Activated naive CD8-positive, alpha-beta T cell (primary cell): ENCODE data around the gene KLF7.

Experiments
- H3K27ac Mint-ChIP-seq: one replicate; pipeline ENCODE4 v1.8.0; 2021; ENCODE audit warnings: mixed read lengths
- H3K27me3 Mint-ChIP-seq: one replicate; pipeline ENCODE4 v1.8.0; 2021; ENCODE audit warnings: mixed read lengths
- H3K36me3 Mint-ChIP-seq: one replicate; pipeline ENCODE4 v1.8.0; 2021; ENCODE audit warnings: mixed read lengths
- H3K4me1 Mint-ChIP-seq: one replicate; pipeline ENCODE4 v1.8.0; 2021; ENCODE audit warnings: low read depth, mixed read lengths
- H3K4me3 Mint-ChIP-seq: one replicate; pipeline ENCODE4 v1.8.0; 2021; ENCODE audit warnings: mild to moderate bottlenecking, mixed read lengths
- H3K9me3 Mint-ChIP-seq: one replicate; pipeline ENCODE4 v1.8.0; 2021; ENCODE audit warnings: low read depth, mixed read lengths

Gene KLF7

DNA sequence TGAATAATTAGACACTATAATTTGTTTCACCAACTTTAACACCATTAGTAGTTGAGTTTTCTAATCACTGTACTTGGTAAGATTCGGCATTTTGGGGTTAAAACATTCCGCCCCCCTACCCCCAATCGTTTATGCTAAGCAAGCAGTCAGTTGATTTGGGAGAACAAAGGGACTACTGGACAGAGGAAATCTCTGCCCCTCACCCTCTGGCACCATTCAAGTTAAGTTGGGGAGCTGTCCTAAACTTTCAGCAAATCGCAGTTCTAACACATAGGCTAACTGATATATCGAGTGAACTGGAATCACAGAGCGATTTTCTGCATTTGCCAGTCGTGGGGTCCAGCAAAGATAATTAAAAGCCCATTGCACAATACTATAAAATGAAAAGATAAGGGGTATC is 5.6 kb downstream of the KLF7 start:
- Mint-ChIP-seq H3K4me3 (no peak overlapping the region), H3K27ac (peak overlapping the region; percentile 41), H3K4me1 (peaks cover 92% of the 10 kb centered on the region), H3K36me3 (peaks cover 9% of the 10 kb centered on the region), H3K27me3 (no peaks in the 10 kb centered on the region), H3K9me3 (no peaks in the 10 kb centered on the region)

DNA sequence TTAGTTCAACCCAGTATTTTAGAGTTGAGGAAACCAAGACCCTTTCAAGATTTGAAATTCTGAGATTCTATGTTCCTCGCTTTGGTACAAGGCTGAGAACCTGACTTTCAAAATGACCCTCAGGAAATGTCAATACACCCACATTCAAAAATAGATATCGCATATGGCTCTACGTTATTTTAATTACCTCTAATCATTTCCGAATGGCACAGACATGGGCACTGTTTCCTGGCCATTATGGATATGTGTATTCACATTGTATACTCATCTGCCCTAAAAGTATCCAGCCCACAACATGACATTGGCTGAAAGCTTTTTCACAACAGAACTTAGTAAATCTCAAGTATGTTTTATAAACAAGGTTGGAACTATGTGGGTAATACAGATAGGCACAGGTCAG is 6.7 kb downstream of the KLF7 start:
- Mint-ChIP-seq H3K27me3 (no peaks in the 10 kb centered on the region), H3K9me3 (no peaks in the 10 kb centered on the region), H3K4me3 (no peak overlapping the region), H3K4me1 (peaks cover 95% of the 10 kb centered on the region), H3K36me3 (peaks cover 18% of the 10 kb centered on the region), H3K27ac (no peak overlapping the region)

DNA sequence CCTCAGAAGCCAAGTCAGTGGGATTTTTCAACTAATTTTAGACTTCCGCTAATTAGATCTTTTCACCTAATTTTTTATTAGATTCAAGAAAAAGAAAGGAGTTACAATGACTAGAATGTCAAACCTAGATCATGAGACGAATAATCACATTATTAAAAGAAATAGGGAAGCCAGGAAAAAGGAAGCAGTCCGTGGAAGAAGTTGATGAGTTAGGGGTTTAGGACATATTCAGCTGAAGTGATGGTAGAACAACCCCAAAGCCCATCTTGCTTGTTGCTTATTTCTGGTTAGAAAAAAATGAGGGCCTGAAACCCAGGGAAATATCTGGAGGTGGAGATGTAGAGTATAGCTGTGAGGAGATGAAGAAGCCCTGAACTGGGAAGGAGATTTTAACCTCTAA is 8.0 kb downstream of the KLF7 start:
- Mint-ChIP-seq H3K4me3 (peak overlapping the region; percentile 6), H3K27ac (peak overlapping the region; percentile 54), H3K36me3 (peaks cover 18% of the 10 kb centered on the region), H3K27me3 (no peaks in the 10 kb centered on the region), H3K4me1 (peaks cover 96% of the 10 kb centered on the region), H3K9me3 (no peaks in the 10 kb centered on the region)

DNA sequence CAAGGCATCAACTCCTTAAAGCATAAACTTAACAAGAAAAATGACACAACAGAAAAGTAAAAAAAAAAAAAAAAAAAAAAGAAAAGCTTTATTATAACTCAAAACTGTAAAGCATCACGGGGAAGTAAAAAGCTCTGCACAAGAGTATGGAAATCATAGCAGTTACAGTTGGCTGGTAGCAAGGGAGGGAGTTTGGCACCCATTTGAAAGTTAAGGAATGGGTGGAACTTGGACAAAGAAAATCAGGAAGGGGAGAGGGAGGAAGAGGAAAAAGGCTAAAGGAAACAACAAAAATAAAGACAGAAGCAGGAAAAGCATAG is 8.6 kb downstream of the KLF7 start:
- Mint-ChIP-seq H3K27me3 (no peaks in the 10 kb centered on the region), H3K27ac (peak overlapping the region; percentile 85), H3K36me3 (peaks cover 18% of the 10 kb centered on the region), H3K9me3 (no peaks in the 10 kb centered on the region), H3K4me3 (peak overlapping the region; percentile 35), H3K4me1 (peaks cover 96% of the 10 kb centered on the region)

DNA sequence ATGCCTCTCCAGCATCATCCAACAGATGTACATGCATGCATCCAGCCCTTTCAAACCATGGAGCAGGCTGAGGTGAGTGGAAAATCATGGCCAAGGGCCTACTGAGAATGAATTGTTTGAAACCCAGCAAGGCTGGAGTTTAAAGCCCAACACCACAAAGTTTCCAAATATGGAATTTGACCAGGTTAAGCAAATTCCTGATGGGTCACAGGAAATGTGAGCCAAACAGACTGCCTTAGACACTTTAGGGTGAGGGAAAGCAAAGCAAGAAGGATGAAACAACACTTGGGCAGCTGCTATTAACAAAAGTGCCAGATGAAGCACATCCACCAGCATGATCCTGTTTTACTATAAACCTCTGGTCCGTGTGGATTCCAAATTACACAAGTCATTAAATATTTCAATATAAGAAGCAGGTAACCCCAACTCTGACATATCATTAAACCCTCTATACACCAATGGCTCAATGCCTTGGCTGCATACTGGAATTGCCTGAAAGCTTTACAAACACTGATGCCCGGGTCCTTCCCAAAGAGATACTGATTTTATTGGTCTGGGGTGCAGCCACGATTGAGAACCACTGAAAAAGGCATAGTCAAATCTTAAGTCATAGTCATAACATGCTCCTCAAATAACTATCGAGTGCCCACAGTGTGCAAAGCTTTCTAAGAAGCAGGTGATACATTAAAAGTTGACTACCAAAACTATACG is 9.1 kb downstream of the KLF7 start:
- Mint-ChIP-seq H3K36me3 (peaks cover 18% of the 10 kb centered on the region), H3K9me3 (no peaks in the 10 kb centered on the region), H3K4me1 (peaks cover 96% of the 10 kb centered on the region), H3K27ac (peak overlapping the region; percentile 68), H3K4me3 (peak overlapping the region; percentile 48), H3K27me3 (no peaks in the 10 kb centered on the region)

DNA sequence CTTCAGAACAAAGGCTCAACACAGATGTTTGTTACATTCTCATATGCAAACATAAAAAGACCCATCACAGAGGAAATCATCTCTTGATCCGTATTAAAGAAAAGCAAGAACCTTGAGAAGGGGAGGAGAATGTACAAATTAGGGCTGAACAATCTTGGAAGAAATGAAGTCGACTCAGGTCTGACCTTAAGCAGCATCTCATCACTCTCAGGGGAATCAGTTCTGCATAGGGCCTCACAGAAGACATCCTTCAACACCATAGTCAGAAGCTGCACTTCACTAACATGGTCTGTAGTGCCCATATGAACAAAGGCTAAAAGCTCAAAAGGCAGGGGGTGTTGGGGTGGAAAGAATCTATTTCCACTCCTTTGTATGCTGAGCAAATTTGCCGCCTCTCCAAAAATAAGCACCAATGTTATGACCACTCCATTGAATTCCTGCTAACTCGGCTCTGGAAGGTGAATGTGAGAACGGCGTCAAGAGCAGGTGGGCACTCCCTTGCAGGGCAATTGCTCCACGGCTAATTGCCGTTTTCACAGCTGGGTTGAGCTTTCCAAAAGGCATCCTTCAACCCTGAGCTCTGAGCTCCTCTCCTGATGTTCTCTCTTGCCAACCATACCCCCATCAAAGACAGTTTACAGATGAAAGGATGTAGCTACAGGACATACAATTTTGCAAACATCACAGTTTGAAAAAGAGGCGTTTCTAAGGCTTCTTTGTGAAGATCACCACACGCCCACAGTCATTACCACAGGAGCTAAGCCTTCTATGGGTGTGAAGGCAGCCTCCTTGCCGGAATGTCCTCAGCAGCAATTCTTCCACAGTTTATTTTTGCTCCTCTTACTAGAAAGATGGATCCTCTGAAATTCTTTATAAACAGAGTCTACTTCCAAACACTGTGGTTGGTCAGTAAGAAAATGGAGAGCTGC is 10.0 kb downstream of the KLF7 start:
- Mint-ChIP-seq H3K9me3 (no peaks in the 10 kb centered on the region), H3K4me1 (peaks cover 95% of the 10 kb centered on the region), H3K36me3 (peaks cover 16% of the 10 kb centered on the region), H3K27ac (peak overlapping the region; percentile 68), H3K27me3 (no peaks in the 10 kb centered on the region), H3K4me3 (peak overlapping the region; percentile 48)

DNA sequence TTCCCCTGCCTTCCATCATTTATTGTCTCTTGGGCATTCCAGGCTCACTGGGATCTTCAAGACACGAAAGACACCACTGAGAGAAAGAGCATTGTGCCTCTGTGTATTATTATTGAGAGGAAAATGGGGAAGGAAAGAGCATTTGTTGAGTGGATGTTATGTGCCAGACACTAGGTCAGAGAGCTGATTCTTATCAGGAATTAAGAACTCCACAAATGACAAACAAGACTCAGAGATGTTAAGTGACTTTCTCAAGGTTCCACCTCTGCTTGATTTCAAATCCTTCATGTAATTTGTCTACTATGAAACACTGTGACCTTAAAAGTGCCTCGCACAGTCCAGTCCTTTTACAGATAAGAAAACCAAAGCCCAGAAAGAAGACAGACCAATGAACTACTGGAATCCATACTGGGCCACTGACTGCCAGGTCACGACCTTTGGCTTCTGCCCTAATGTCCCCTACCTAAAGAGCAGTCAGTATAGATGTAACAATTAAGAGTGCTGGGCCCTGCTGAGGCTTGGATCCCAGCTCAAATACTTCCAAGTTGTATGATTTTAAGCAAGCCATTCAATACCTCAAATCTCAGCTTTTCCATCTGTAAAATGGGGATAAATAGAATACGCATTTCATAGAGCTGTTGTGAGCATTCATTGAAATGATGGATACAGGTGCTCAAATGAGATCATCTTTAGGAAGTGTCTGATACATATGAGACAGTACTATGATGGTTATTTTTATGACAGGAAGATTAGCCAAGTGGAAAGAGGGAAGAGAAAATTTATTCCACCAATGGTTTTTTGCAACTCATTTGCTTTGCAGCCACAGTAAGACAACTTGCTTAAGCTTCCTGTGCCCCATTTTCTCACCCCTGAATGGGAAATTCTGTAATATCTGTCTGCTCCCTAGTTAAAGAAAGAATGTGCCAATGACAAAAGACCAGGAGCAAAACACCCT is 10.9 kb downstream of the KLF7 start:
- Mint-ChIP-seq H3K36me3 (peaks cover 15% of the 10 kb centered on the region), H3K9me3 (no peaks in the 10 kb centered on the region), H3K27ac (peak overlapping the region; percentile 84), H3K4me3 (peak overlapping the region; percentile 22), H3K4me1 (peaks cover 96% of the 10 kb centered on the region), H3K27me3 (no peaks in the 10 kb centered on the region)

DNA sequence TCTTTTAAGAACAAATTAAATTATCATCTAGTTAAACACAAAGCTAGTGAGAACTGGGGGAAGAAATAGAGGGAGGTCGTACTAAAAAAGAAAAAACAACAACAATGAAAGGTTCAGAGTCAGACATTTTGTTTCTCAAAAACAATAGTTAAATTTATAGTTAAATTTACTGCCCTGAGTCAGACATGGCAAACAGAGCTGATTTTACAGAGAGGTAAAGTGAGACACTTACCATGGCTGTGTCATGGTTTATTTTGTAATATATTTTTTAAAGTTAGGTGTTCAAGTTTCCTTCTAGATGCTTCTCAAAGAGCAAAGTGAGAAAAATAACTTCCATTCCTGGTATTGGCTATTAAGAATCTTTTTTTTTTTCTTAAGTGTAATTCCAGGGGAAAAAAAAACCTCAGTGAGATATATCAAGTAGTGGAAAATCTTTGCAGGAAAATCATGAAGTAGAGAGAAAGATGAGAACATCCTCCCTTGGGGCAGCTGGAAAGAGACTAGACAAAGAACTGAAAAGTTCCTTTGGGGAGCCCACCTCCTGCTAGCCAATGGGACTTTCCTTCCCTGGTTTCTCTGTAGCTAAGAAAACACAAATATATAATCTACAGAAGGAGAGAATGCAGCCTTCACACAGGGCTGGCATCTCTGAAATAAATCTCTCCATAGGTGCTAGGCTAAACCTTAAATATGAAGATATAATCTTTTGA is 12.3 kb downstream of the KLF7 start:
- Mint-ChIP-seq H3K27ac (peak overlapping the region; percentile 84), H3K36me3 (peaks cover 20% of the 10 kb centered on the region), H3K4me1 (peaks cover 96% of the 10 kb centered on the region), H3K27me3 (no peaks in the 10 kb centered on the region), H3K4me3 (peak overlapping the region; percentile 36), H3K9me3 (no peaks in the 10 kb centered on the region)

DNA sequence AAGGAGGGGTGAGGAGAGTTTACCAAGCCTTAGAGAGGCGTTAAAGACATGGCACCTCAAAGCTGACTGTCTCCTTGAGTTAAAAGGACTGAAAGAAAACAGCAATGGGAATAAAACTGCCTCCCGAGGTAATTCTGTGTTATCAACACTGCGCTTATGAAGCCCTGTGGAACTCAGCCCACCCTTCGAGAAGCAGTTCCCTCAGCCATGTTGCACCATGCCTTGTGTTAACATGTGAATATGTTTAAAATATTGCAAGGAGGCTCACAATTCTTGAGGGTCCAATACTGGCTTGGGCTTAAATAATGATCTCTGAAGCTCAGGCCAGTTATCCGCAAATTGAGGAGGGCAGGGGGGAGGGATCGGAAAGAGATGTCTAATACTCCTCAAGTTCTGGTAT is 14.7 kb downstream of the KLF7 start:
- Mint-ChIP-seq H3K27ac (no peak overlapping the region), H3K4me3 (no peak overlapping the region), H3K27me3 (no peaks in the 10 kb centered on the region), H3K9me3 (no peaks in the 10 kb centered on the region), H3K36me3 (peaks cover 26% of the 10 kb centered on the region), H3K4me1 (peaks cover 90% of the 10 kb centered on the region)

DNA sequence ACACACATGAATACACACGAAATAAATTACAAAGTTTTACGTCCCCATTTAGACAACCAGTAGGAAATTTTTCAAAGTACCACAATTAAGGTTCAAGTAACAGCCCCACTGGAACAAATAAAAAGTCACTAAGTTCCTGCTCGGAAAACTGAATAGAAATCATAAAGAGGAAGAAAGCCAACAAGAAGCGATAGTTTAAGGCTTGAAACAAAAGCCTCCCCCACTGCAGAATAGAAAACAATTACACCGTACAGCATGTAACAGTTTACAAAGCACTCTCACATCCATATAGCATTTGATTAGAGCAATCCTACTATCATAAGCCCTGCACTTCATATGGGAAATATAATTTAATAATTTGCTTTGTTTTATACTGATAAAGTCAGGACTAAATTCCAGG is 15.5 kb downstream of the KLF7 start:
- Mint-ChIP-seq H3K9me3 (no peaks in the 10 kb centered on the region), H3K4me3 (peak overlapping the region; percentile 31), H3K36me3 (peaks cover 29% of the 10 kb centered on the region), H3K27me3 (no peaks in the 10 kb centered on the region), H3K27ac (peak overlapping the region; percentile 85), H3K4me1 (peaks cover 90% of the 10 kb centered on the region)

DNA sequence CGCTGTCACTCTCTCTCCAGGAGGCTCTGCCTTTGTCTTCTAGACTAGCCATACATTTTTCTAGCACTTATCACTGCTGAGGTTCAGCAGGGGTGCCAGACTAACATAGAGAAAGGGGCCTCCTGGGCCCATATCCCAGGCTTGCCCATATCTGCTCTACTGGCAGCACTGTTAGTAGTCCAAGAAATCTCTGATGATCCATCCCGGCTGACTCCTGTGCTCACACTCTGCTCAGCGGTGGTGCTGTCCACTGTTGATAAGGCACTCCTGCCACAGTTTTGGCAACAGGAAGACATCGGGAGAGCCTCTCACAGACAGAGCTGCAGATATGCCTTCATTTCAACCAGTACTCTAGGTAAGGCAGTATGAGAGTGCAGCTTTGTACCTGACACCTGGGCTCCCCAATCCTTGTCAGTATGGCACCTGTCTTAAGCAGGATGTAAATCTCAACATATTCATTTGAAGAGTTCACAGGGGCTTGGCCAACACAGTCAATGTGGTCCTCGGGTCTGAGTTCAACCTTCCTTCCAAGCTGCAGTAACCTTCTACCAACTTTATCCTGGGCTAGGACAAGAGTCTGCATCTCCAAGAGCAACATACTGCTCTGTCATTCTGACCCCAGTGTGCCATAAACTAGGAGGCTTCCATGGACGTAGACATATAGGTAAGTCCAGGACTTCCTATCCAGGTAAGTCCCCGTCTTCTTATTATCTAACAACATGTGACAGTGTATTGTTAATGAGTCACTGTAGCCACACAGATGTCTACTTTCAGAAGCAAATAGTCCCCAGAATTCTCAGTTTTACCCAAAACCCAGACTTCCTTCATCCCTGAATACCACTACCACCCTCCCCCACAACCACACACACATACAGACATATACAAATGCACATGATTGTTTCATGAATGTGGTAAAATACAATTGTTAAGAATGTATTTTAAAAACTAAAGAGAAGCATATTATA is 16.2 kb downstream of the KLF7 start:
- Mint-ChIP-seq H3K9me3 (no peaks in the 10 kb centered on the region), H3K4me3 (peak overlapping the region; percentile 31), H3K27ac (peak overlapping the region; percentile 85), H3K4me1 (peaks cover 90% of the 10 kb centered on the region), H3K36me3 (peaks cover 25% of the 10 kb centered on the region), H3K27me3 (no peaks in the 10 kb centered on the region)

DNA sequence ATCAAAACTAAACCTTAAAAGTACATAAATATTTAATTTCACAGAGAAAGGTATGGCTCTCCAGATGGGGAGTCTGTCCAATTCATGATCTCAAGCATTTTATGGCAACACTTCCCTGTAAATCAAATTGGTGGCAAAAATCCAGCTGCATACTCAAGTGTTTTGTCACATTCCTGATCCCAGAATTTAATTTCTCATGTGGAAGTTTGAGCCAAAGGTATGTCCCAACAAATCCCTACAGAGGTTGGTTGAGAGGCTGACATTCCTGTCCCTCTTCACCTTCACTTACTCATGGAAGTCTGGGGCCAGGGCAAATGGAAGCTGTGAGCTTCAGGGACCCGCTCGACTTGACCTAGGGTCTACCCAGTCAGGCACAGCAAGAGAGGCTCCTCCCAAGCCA is 17.7 kb downstream of the KLF7 start:
- H3K9me3 Mint-ChIP-seq = no peaks in the 10 kb centered on the region

DNA sequence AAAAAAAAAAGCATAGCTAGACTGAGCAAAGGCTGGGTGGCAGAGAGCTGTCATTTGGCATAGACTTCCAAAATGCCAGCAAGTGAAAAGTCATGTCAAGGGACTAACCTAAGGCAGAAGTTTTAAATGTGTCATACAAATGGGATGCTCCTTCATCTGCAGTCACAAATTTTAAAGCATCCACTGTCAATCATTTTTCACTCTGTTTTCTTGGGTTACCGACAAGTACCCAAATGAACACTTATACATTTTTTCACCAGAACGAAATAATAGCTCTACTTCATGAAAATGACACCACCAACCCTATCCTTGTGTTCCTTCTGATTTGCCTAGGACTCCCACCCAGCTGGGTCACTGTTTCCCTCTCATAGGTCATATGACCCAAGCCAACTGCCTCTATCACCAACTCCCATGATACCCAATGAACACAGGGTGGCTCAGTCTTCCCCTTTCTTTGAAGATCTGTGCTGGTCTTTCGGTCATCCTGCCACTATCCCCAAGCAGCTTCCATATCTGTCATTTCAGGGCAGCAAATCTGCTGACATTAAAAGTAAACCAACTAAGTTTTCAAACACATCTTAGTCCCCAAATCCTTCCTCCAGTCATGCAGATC is 21.5 kb downstream of the KLF7 start:
- H3K4me3 Mint-ChIP-seq = peak overlapping the region; percentile 79
- no peaks in the 10 kb centered on the region for H3K27me3 Mint-ChIP-seq
- peaks cover 23% of the 10 kb centered on the region for H3K36me3 Mint-ChIP-seq
- H3K9me3 Mint-ChIP-seq = no peaks in the 10 kb centered on the region
- H3K27ac Mint-ChIP-seq = peak overlapping the region; percentile 99
- H3K4me1 Mint-ChIP-seq = peaks cover 85% of the 10 kb centered on the region

More for the DNA sequence above, 17.7 kb downstream of the KLF7 start:
- H3K4me1 Mint-ChIP-seq = peaks cover 90% of the 10 kb centered on the region
- peak overlapping the region; percentile 13 for H3K27ac Mint-ChIP-seq
- peaks cover 20% of the 10 kb centered on the region for H3K36me3 Mint-ChIP-seq
- H3K4me3 Mint-ChIP-seq = no peak overlapping the region
- H3K27me3 Mint-ChIP-seq = no peaks in the 10 kb centered on the region
